Dermis blood vessel endothelial cell (primary cell): ENCODE results near the gene RSPRY1. TPM values are rescaled to one million over a fixed set of nuclear protein-coding genes. Genes with fewer than 3 reads are reported as not detected.
A peak's percentile ranks its signal among the peaks of the same experiment; 100 is the strongest.
"Not testable (repeated sequence)": the region's sequence is repeated elsewhere in the genome, so short reads cannot be mapped to it uniquely, and the experiment has no call there.

Source experiments
- DNase-seq: peaks from one replicate; pipeline ENCODE4 v3.0.0; 2010
- total RNA-seq: library from RNA; depleted of rRNA; stranded (reverse); fragments of >200 nt; gene quantifications from 2 replicates; pipeline ENCODE4 v1.2.3, GENCODE V29; 2014

Gene RSPRY1
- total RNA-seq, 1 donor from 2014 or later: 50.4 TPM

GRCh38 chr16:57273826-57274225, 87.7 kb downstream of the RSPRY1 start:
- no peak for DNase-seq

DNA sequence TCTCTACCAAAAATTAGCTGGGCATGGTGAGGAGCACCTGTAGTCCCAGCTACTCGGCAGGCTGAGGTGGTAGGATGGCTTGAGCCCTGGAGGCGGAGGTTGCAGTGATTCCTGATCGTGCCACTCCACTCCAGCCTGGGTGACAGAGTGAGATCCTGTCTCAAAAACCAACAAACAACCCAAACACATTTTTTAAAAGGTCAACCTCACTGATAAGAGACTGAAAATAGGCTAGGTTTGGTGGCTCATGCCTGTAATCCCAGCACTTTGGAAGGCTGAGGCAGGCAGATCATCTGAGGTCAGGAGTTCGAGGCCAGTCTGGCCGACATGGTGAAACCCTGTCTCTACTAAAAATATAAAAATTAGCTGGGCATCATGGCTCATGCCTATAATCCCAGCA, 89.8 kb downstream of the RSPRY1 start:
- not testable (repeated sequence) for DNase-seq

- DNase-seq: peak; percentile 51
Observed at GRCh38 chr16:57276596-57276995, 90.5 kb downstream of the RSPRY1 start.

DNA sequence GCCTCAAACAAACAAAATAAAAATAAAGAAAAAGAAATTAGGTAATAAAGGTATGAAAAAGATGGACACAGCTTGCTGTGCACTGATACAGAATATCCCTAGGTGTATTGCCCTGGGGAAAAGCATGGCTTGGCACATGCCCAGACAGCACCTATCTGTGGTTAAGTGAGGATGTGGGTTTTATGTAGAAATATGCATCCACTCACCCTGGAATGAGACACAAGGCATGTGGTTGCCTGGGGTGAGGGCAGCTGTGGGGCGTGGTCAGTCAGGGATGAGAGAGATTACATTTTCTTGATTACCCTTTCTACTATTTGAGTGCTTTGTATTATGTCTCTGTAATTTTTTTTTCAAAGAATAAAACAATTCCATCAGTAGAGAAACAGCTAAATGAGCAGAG, 91.5 kb downstream of the RSPRY1 start:
- no peak for DNase-seq

- DNase-seq: no peak
Observed at GRCh38 chr16:57278494-57278893, 92.4 kb downstream of the RSPRY1 start.

- DNase-seq: peak; percentile 31
Observed at GRCh38 chr16:57279780-57280638, 93.9 kb downstream of the RSPRY1 start.

- no peak for DNase-seq
Observed at GRCh38 chr16:57281791-57282190, 95.7 kb downstream of the RSPRY1 start.

DNA sequence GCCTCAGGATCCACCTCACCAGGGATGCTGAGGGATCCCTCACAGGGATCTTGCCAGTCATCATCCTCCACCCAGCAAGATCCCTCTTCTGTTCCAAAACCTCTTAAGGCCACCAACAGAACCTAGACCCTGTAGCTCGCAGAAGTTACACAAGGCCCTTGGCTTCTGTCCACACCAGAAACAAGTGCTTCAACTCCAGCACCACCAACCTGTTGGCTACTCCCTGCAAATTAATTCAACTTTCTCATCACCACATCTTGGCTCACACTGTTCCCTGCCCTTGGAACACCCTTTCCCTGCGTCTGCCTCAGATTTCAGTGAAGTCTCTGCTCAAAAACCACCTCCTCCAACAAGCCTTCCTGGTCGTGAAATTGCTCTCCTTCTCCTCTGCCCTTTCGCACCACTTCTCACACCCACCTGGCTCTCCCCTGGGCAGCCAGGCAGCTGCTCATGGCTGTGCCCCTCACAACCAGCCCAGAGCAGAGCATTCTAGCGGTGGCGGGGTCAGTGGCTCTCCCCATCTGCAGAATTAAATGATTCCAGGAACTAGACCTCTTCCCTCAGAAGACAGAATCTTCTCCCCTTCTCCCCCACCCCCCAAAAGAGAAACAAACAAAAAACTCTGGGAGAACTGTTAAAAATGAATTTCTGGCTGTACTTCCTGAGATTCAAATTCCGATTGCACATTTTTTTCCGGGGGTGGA, 96.5 kb downstream of the RSPRY1 start:
- no peak for DNase-seq

DNA sequence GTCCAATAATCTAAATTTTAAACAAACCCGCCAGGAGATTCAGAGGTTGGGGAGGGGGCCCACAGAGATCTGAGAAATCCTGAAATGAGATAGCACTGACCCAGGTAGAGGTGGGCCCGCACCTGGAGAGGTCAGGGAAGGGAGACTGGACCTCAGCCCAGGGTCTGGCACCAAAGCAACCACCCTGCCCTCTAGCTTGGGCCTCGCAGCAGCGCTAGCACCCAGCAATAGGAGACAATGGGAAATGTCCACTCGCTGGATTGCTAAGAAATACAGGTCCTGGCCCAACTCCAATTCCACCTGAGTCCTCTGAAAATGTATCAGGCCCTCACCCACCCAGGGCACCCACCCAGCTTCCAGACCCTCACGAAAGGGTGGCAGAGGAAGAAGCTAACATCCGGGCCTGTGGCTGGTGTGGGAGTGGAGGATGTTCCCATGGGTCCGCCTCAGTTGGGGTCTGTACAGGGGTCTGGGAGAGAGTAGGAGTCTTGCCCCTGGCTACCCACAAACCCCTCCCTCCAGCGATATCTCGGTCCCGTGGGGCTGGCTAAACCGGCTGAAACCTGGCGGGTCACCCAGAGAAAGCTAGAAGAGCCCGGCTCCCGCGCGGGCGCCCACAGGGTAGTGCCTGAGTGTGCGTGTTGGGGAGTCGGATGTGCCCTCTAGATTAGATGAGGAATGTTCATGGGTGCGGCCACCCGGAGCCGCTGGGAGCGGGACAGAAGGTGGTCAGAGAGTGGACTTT, 97.3 kb downstream of the RSPRY1 start:
- DNase-seq: no peak

- DNase-seq: no peak
Observed at GRCh38 chr16:57283959-57284208, 97.8 kb downstream of the RSPRY1 start.

- DNase-seq: peak; percentile 54
Observed at GRCh38 chr16:57284209-57284951, 98.3 kb downstream of the RSPRY1 start, which contains the start of gene PLLP. Gene PLLP (minus strand): TSS chr16:57284672. CDS start chr16:57284540, 132 bp downstream.

GRCh38 chr16:57284952-57285363, 98.8 kb downstream of the RSPRY1 start:
- no peak for DNase-seq

DNA sequence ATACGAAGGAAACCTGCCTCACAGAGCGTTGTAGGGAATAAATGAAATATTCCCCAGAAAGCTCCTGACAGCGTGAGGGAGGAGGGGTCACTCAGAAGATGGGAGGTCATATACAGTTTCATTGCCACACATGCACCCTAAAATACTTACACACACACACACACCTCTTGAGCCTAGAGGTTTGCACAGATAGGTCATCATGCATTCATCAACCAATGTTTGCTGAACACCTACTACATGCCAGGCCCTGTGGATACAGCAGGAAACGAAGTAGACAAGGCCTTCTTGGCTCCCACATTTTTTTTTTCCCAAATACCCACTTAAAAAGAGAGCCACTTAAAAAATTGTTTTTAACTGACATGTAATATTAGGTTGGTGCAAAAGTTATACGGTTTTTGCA, 99.2 kb downstream of the RSPRY1 start:
- DNase-seq: no peak

DNA sequence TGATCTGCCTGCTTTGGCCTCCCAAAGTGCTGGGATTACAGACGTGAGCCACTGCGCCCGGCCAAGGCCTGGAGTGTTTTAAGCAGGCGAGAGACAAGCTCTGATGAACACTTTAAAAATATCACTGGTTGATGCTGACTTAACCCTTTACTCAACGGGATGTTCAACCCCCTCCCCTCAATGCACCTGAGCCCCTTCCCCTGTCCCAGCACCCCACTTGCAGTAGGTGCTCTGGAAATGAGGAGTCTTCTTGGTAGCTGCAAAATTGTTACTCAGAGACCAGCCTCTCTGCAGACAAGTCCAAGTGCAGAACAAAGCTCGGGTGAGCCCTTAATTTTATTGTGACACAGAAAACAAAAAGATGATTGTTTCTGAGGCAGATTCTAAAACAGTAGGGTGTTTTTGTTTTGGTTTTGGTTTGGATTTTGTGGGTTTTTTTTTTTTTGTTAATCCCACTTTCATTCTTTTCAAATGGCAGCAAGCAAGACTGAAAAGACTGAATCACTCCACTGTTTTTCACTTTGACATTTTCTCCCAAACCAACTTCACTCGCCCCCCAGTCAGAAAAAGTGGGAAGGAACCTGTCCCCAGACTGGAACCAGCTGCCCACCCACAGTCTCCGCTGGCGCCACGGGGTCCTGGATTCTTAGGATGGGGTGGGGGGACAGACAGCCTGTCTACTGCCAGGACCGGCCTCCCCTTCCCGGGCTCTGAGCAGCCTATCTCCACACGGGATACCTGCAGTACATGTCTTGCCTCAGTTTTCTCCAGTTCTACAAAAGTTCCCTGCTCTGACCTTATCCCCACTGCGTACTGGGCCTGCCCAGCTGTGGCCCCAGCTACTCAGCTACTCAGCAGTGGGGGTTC, 103.5 kb downstream of the RSPRY1 start:
- no peak for DNase-seq

Other genes starting within 250 kb of the RSPRY1 start
- gene CETP, start 224.4 kb upstream of the RSPRY1 start, total RNA-seq: 10.9 and 11.4 TPM in 2 replicates
- 25.5 and 34.5 TPM in 2 replicates for gene NLRC5, start 196.8 kb upstream of the RSPRY1 start, total RNA-seq
- gene CPNE2, start 93.7 kb upstream of the RSPRY1 start, total RNA-seq: 73.3 and 92.3 TPM in 2 replicates
- gene PSME3IP1, start 290 bp upstream of the RSPRY1 start, total RNA-seq: 87.3 and 89.0 TPM in 2 replicates
- gene ARL2BP, start 58.9 kb downstream of the RSPRY1 start, total RNA-seq: 85.3 and 106 TPM in 2 replicates
- gene PLLP, start 98.3 kb downstream of the RSPRY1 start, total RNA-seq: 13.8 and 16.9 TPM in 2 replicates
- not detected in 2 replicates for gene CCL22, start 172.5 kb downstream of the RSPRY1 start, total RNA-seq
- 3.3 and 31.7 TPM in 2 replicates for gene CX3CL1, start 186.2 kb downstream of the RSPRY1 start, total RNA-seq
- gene CCL17, start 218.4 kb downstream of the RSPRY1 start, total RNA-seq: not detected in 2 replicates